Islet of Langerhans (tissue), 1 donor: ENCODE data around the gene ANKH.

Source experiments
- FAIRE-seq: peaks from one replicate; lab custom pipeline; 2011; peaks lifted over from hg19 to GRCh38; lab: Jason Lieb, UNC

ANKH gene

DNA sequence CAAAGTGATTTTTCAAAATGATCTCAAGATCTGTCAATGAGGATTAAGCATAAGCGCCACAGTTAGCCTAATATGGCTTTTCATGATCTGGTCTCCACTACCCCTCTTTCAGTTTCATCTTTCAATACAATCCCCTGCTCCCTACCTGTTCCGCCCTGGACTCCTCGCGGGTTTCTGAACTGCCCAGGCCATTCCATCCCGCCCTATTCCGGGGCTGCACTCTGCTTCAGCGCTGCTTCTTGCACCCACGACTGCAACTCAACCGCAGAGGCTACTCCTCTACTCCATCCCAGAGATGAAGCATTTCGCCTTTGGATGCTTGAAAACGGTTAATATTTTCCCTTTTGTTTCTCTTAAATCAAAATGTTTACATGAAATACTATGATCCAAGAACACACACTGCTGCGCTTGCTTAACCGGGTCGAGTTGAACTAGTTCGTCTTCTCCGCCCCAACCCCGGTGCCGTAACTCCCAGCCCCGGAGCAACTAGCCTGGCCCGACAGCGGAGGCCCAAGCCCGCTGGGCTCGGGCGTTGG lies 207.8 kb downstream of the ANKH start:
- FAIRE-seq = no peak

GRCh38 chr5:14662721-14663260 lies 208.8 kb downstream of the ANKH start:
- FAIRE-seq = no peak

GRCh38 chr5:14660833-14661232 lies 210.7 kb downstream of the ANKH start:
- no peak for FAIRE-seq

DNA sequence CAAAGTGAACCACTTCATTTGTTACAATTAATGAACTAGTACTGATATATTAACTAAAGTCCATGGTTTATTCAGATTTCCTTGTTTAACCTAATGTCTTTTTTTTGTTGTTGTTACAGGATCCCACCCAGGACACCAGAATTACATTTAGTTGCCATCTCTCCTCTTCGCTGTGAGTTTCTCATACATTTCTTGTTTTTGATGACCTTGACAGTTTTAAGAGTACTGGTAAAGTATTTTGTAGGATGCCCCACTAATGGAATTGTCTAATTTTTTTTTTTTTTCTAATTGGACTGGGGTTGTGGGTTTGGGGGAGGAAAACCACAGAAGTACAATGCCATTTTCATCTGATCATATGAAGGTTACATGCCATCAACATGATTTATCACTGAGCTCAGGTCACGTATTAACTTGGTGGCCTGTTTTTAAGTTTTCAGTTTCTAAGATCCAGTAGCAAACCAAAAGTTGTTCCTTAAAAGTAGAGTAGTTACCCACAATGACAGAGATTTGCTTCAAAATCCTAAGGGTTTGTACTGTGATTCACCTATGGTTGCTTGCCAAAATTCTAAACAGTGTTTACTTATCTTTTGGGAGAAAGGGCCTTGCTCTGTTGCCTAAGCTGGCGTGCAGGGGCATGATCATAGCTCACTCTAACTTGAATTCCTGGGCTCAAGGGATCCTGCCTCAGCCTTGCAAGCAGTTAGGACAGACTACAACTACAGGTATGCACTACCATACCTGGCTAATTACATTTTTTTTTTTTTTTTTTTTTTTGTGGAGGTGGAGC lies 211.6 kb downstream of the ANKH start:
- FAIRE-seq = no peak

DNA sequence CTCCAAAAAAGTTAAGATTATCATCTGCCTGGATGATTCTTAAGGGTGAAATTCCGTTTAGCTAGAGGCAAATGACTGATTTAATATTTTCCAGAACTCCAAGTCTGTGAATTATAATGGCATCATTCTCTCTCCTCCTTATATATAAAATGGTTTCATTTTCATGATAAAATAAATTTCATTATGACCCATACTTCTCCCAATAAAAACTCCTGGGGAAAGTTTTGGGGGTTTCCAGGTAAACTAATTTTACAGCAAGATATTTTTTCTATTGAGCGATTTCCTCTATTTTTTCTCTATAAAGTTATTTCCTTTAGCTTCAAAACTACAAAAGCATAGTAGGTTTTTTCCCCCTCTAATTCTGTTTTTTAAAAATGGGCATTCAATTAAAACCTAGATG lies 214.7 kb downstream of the ANKH start:
- no peak for FAIRE-seq

DNA sequence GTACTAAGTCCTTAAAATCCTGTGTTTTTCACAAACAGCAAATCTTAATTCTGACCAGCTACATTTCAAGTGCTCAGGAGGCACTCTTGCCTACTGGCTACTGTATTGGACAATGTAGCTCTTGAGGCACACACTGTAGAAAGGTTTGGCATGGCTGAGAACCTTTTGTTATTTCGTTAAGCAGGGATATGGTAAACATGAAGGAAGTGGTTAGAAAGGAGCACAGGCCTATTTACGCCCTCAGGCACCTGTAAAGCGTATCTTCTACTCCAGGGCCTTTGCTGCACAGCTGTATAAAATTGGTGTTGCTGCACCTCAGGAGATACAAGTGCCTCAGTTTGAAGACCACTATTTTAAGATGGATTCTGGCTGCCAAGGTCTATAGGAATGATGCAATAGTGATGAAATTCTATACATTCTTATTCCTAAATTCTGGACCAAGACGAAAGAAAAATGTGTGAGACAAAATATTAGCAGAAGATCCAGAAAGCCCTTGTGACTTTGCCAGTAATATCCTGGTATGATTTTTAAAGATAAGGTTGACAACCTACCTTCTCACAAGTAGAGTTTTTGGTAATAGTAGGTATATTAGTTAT lies 216.3 kb downstream of the ANKH start:
- no peak for FAIRE-seq
